DND-41 (cell line): ENCODE data around the gene ISX.

Experiments used
- CTCF ChIP-seq: IDR thresholded peaks from 2 replicates; pipeline ENCODE4 v1.5.1; 2012; ENCODE audit warnings: borderline replicate concordance, low read length, moderate library complexity, mild to moderate bottlenecking; ENCODE audit not compliant: poor library complexity, severe bottlenecking; ENCODE audit errors: extremely low read depth
- EZH2 ChIP-seq: IDR thresholded peaks from 3 replicates; pipeline ENCODE4 v1.6.1; 2012; ENCODE audit warnings: borderline replicate concordance, low read depth, mild to moderate bottlenecking, moderate library complexity, low read length, inconsistent platforms; ENCODE audit not compliant: severe bottlenecking

- TF ChIP-seq CTCF = no peak
- no peak for TF ChIP-seq EZH2
Observed at GRCh38 chr22:35064664-35065063, 1.3 kb upstream of the ISX start.
